Muscle layer of colon (tissue), 2 donors: ENCODE measurements around the gene C17orf100.
A peak's percentile ranks its signal among the peaks of the same experiment; 100 is the strongest.
"Not testable (repeated sequence)": the region's sequence is repeated elsewhere in the genome, so short reads cannot be mapped to it uniquely, and the experiment has no call there.

Experiments
- H3K27ac ChIP-seq: one replicate; pipeline ENCODE4 v1.7.0; 2013; ENCODE audit warnings: low read depth, mild to moderate bottlenecking, low read length, moderate library complexity
- H3K27me3 ChIP-seq, 2 donors: one replicate each; pipeline ENCODE4 v1.7.0; 2013; ENCODE audit warnings: low read length in 2 of 2, mild to moderate bottlenecking in 2 of 2; ENCODE audit not compliant: insufficient read depth in 2 of 2, control insufficient read depth in 1 of 2
- H3K36me3 ChIP-seq: one replicate; pipeline ENCODE4 v1.7.0; 2013; ENCODE audit warnings: mild to moderate bottlenecking, low read length; ENCODE audit not compliant: insufficient read depth
- H3K4me1 ChIP-seq: one replicate; pipeline ENCODE4 v1.7.0; 2013; ENCODE audit warnings: mild to moderate bottlenecking, low read length; ENCODE audit not compliant: insufficient read depth
- H3K4me3 ChIP-seq, 2 donors: one replicate each; pipeline ENCODE4 v1.7.0; 2013; ENCODE audit warnings: low read length in 2 of 2, low read depth in 1 of 2, mild to moderate bottlenecking in 1 of 2, moderate library complexity in 1 of 2
- H3K9ac ChIP-seq: one replicate; pipeline ENCODE4 v1.7.0; 2013; ENCODE audit warnings: low read length
- H3K9me3 ChIP-seq: one replicate; pipeline ENCODE4 v1.7.0; 2013; ENCODE audit warnings: mild to moderate bottlenecking, low read length
- donor health status: abdominal sarcoma.
- donor health status: Adenocarcinoma of cecum.

C17orf100 gene

GRCh38 chr17:6643451-6644125 is 8.0 kb upstream of the C17orf100 start:
- Histone ChIP-seq H3K9me3 (no peaks in the 10 kb centered on the region), H3K4me3 (no peak overlapping the region), H3K4me1 (peaks cover 25% of the 10 kb centered on the region), H3K27ac (no peak overlapping the region), H3K9ac (no peak overlapping the region), H3K27me3 (no peaks in the 10 kb centered on the region), H3K36me3 (peaks cover 45% of the 10 kb centered on the region)

- Histone ChIP-seq H3K27me3 (no peaks in the 10 kb centered on the region), H3K4me1 (peaks cover 22% of the 10 kb centered on the region), H3K9ac (no peak overlapping the region), H3K9me3 (no peaks in the 10 kb centered on the region), H3K27ac (no peak overlapping the region), H3K36me3 (peaks cover 48% of the 10 kb centered on the region), H3K4me3 (no peak overlapping the region)
Measured at GRCh38 chr17:6648181-6648580, 3.4 kb upstream of the C17orf100 start.

DNA sequence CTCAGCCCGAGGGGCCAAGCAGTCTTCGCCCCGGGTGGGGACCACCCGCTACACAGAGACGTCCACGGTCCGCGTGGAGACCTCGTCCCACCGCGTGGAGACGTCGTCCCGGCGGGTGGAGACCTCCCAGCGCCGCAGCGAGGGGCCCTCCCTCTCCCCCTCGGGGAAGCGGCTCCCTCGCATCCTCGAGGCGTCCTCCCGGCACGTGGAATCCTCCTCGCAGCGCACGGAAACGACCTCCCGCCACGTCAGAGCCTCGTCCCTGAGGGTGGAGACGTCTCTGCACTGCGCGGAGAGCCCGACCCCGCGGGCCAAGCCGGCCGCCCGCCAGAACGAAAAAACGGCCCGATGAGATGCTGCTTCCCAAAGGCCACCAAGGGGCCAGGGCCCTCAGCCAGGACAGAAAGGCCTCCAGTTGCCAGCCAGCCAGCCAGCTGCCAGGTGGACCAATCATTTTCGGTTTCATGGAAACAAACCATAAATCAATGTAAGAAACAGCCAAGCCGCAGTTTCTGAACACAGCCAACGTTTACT is 424 bp downstream of the C17orf100 start:
- Histone ChIP-seq H3K36me3 (peaks cover 24% of the 10 kb centered on the region), H3K27ac (peak overlapping the region; percentile 1), H3K27me3 (peaks cover 12 to 13% of the 10 kb centered on the region in 2 donors), H3K4me3 (peak overlapping the region; percentile 34 to 99), H3K4me1 (peaks cover 22% of the 10 kb centered on the region), H3K9me3 (no peaks in the 10 kb centered on the region), H3K9ac (no peak overlapping the region)

- H3K27me3 ChIP-seq: peaks cover 12 to 18% of the 10 kb centered on the region in 2 donors
- H3K9me3 ChIP-seq: no peaks in the 10 kb centered on the region
- H3K27ac ChIP-seq: no peak overlapping the region
- no peaks in the 10 kb centered on the region for H3K36me3 ChIP-seq
- no peak overlapping the region for H3K4me3 ChIP-seq
- no peak overlapping the region for H3K9ac ChIP-seq
- peaks cover 14% of the 10 kb centered on the region for H3K4me1 ChIP-seq
Measured at GRCh38 chr17:6654841-6655731, 3.5 kb downstream of the C17orf100 start.

DNA sequence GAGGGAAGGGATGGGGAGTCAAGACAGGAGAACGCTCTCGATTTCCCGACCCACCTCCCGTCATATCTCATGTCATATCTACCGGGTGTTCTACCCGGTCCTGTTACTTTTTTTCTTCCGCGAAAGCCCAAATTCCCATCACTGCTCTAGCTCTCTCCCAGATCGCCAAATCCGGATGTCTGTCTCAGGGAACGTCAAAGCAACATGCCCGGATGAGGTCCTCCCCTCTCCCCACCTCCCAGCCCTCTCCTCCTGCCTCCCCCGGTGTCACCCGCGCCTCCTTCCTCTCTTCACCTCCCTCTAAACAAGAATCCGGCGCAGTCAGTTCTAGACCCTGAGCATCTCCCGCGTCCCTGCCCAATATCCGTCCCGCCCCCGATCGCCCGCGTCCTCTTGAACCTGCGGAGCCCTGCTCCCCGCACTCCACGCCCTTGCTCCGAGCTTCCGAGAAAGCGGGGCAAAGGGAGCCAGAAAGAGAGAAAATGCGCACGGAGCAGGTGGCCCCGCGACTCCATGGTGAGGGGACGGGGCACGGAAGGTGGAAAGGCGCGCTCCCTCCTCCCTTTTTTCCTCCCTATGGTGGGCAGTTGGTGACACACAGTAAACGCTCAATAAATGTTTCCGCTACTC is 4.3 kb downstream of the C17orf100 start:
- H3K27ac ChIP-seq: not testable (repeated sequence)
- H3K27me3 ChIP-seq: peaks cover 12 to 18% of the 10 kb centered on the region in 2 donors

GRCh38 chr17:6656797-6657632 is 5.5 kb downstream of the C17orf100 start:
- not testable (repeated sequence) for H3K27ac ChIP-seq, H3K4me3 ChIP-seq, H3K9me3 ChIP-seq, H3K4me1 ChIP-seq, H3K36me3 ChIP-seq, H3K9ac ChIP-seq
- H3K27me3 ChIP-seq: peaks cover 12 to 18% of the 10 kb centered on the region in 2 donors

More for the DNA sequence above, 4.3 kb downstream of the C17orf100 start:
- not testable (repeated sequence) for H3K9me3 ChIP-seq, H3K4me1 ChIP-seq, H3K4me3 ChIP-seq, H3K36me3 ChIP-seq, H3K9ac ChIP-seq

- Histone ChIP-seq H3K4me3 (no peak overlapping the region), H3K9me3 (no peaks in the 10 kb centered on the region), H3K27ac (no peak overlapping the region), H3K9ac (no peak overlapping the region), H3K27me3 (peaks cover 12 to 18% of the 10 kb centered on the region in 2 donors), H3K4me1 (peaks cover under 1% of the 10 kb centered on the region), H3K36me3 (no peaks in the 10 kb centered on the region)
Measured at GRCh38 chr17:6657633-6658287, 6.2 kb downstream of the C17orf100 start.

- not testable (repeated sequence) for H3K4me1 ChIP-seq, H3K9ac ChIP-seq
- peaks cover 12 to 18% of the 10 kb centered on the region in 2 donors for H3K27me3 ChIP-seq
Measured at GRCh38 chr17:6658411-6658810, 6.8 kb downstream of the C17orf100 start.

DNA sequence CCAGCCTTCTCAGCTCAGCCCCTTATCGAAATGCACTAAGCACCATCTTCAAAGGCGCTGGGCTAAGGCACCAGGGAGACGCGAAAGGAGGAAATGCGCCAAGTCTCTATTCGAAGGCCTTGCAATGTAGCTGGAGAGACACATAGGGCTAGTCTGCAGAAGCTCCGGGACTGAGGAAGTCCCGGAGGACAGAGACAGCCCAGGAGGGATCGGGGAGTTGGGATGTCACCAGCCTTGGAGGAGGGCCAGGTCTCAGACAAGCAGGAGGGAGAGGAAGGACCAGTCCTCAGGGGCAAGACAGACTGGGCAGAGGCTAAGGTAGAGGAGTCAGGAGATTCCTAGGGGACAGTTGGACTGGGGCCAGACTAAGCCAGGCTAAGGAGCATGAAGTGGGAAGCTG is 8.5 kb downstream of the C17orf100 start:
- H3K9ac ChIP-seq: no peak overlapping the region
- H3K9me3 ChIP-seq: no peaks in the 10 kb centered on the region
- no peak overlapping the region for H3K27ac ChIP-seq
- peaks cover 4 to 10% of the 10 kb centered on the region in 2 donors for H3K27me3 ChIP-seq
- H3K4me1 ChIP-seq: no peaks in the 10 kb centered on the region
- no peak overlapping the region for H3K4me3 ChIP-seq
- no peaks in the 10 kb centered on the region for H3K36me3 ChIP-seq

More at GRCh38 chr17:6658411-6658810, 6.8 kb downstream of the C17orf100 start:
- H3K4me3 ChIP-seq, H3K27ac ChIP-seq, H3K9me3 ChIP-seq, H3K36me3 ChIP-seq: not testable (repeated sequence)

- Histone ChIP-seq H3K27ac (no peak overlapping the region), H3K4me3 (no peak overlapping the region), H3K27me3 (peaks cover 0 to 5% of the 10 kb centered on the region in 2 donors), H3K9me3 (no peaks in the 10 kb centered on the region), H3K4me1 (no peaks in the 10 kb centered on the region), H3K36me3 (no peaks in the 10 kb centered on the region), H3K9ac (no peak overlapping the region)
Measured at GRCh38 chr17:6660805-6661463, 9.4 kb downstream of the C17orf100 start.
